ENCODE measurements around the gene CDCA3. TPM values are rescaled to one million over a fixed set of nuclear protein-coding genes. Genes with fewer than 3 reads are reported as not detected.

The CDCA3 gene
- total RNA-seq, 3 donors from 2014 or later, result 1.7 to 4.0 (median 3.1) TPM

GRCh38 chr12:6826734-6827436 is 24.2 kb downstream of the CDCA3 start:
- Mint-ChIP-seq H3K4me1 (ENCODE audit: low read depth) (peaks cover 18% of the 10 kb centered on the region), H3K9me3 (no peaks in the 10 kb centered on the region), H3K36me3 (ENCODE audit: insufficient read depth) (no peaks in the 10 kb centered on the region), H3K4me3 (peak overlapping the region; percentile 50), H3K27me3 (ENCODE audit: low read depth) (peaks cover 42% of the 10 kb centered on the region)
- ATAC-seq, result no peak
- no peak for DNase-seq

GRCh38 chr12:6826125-6826733 is 24.9 kb downstream of the CDCA3 start:
- H3K4me1 Mint-ChIP-seq (ENCODE audit: low read depth), result peaks cover 20% of the 10 kb centered on the region
- no peak for DNase-seq
- peaks cover 43% of the 10 kb centered on the region for H3K27me3 Mint-ChIP-seq (ENCODE audit: low read depth)
- no peaks in the 10 kb centered on the region for H3K9me3 Mint-ChIP-seq
- H3K4me3 Mint-ChIP-seq, result no peak overlapping the region
- ATAC-seq, result no peak
- no peaks in the 10 kb centered on the region for H3K36me3 Mint-ChIP-seq (ENCODE audit: insufficient read depth)

- DNase-seq (peak; percentile 84), ATAC-seq (peak; percentile 62 to 63)
- Mint-ChIP-seq H3K27me3 (ENCODE audit: low read depth) (peaks cover 40% of the 10 kb centered on the region), H3K36me3 (ENCODE audit: insufficient read depth) (no peaks in the 10 kb centered on the region), H3K9me3 (no peaks in the 10 kb centered on the region), H3K4me3 (no peak overlapping the region), H3K4me1 (ENCODE audit: low read depth) (peaks cover 27% of the 10 kb centered on the region)
These were observed 25.5 kb downstream of the CDCA3 start for GRCh38 chr12:6825398-6826124.

GRCh38 chr12:6824901-6825381 is 26.1 kb downstream of the CDCA3 start:
- Mint-ChIP-seq H3K4me3 (no peak overlapping the region), H3K27me3 (ENCODE audit: low read depth) (peaks cover 40% of the 10 kb centered on the region), H3K36me3 (ENCODE audit: insufficient read depth) (no peaks in the 10 kb centered on the region), H3K9me3 (no peaks in the 10 kb centered on the region), H3K4me1 (ENCODE audit: low read depth) (peaks cover 29% of the 10 kb centered on the region)
- DNase-seq, result no peak
- ATAC-seq, result no peak

GRCh38 chr12:6824085-6824775 is 26.9 kb downstream of the CDCA3 start:
- peaks cover 39% of the 10 kb centered on the region for H3K27me3 Mint-ChIP-seq (ENCODE audit: low read depth)
- H3K4me1 Mint-ChIP-seq (ENCODE audit: low read depth), result peaks cover 25% of the 10 kb centered on the region
- no peaks in the 10 kb centered on the region for H3K9me3 Mint-ChIP-seq
- no peak for DNase-seq
- no peaks in the 10 kb centered on the region for H3K36me3 Mint-ChIP-seq (ENCODE audit: insufficient read depth)
- H3K4me3 Mint-ChIP-seq, result no peak overlapping the region
- ATAC-seq, result no peak

GRCh38 chr12:6823182-6824084 is 27.7 kb downstream of the CDCA3 start:
- H3K4me3 Mint-ChIP-seq, result no peak overlapping the region

GRCh38 chr12:6822426-6823135 is 28.5 kb downstream of the CDCA3 start:
- H3K27me3 Mint-ChIP-seq (ENCODE audit: low read depth), result peaks cover 32% of the 10 kb centered on the region
- ATAC-seq, result no peak
- peaks cover 22% of the 10 kb centered on the region for H3K4me1 Mint-ChIP-seq (ENCODE audit: low read depth)
- DNase-seq, result no peak
- H3K36me3 Mint-ChIP-seq (ENCODE audit: insufficient read depth), result peaks cover 4% of the 10 kb centered on the region
- peak overlapping the region; percentile 33 for H3K4me3 Mint-ChIP-seq
- H3K9me3 Mint-ChIP-seq, result no peaks in the 10 kb centered on the region

More at GRCh38 chr12:6823182-6824084, 27.7 kb downstream of the CDCA3 start:
- no peak for ATAC-seq
- no peaks in the 10 kb centered on the region for H3K36me3 Mint-ChIP-seq (ENCODE audit: insufficient read depth)
- peaks cover 25% of the 10 kb centered on the region for H3K4me1 Mint-ChIP-seq (ENCODE audit: low read depth)
- DNase-seq, result no peak
- H3K9me3 Mint-ChIP-seq, result no peaks in the 10 kb centered on the region
- peaks cover 34% of the 10 kb centered on the region for H3K27me3 Mint-ChIP-seq (ENCODE audit: low read depth)

GRCh38 chr12:6821591-6822425 is 29.3 kb downstream of the CDCA3 start, which contains the start of gene GPR162:
GPR162 (plus strand) TSS chr12:6821821; CDS start chr12:6823899, 2,078 bp downstream.
- Mint-ChIP-seq H3K4me3 (peak within 1 kb of the TSS; percentile 62), H3K9me3 (no peaks in the 10 kb centered on the region), H3K4me1 (ENCODE audit: low read depth) (peaks cover 17% of the 10 kb centered on the region), H3K36me3 (ENCODE audit: insufficient read depth) (peaks cover 8% of the 10 kb centered on the region), H3K27me3 (ENCODE audit: low read depth) (peaks cover 27% of the 10 kb centered on the region)
- peak; percentile 18 to 20 for ATAC-seq
- no peak for DNase-seq

- Mint-ChIP-seq H3K36me3 (ENCODE audit: insufficient read depth) (peaks cover 17% of the 10 kb centered on the region), H3K9me3 (no peaks in the 10 kb centered on the region), H3K4me1 (ENCODE audit: low read depth) (peaks cover 14% of the 10 kb centered on the region), H3K27me3 (ENCODE audit: low read depth) (peaks cover 19% of the 10 kb centered on the region), H3K4me3 (no peak overlapping the region)
- no peak for DNase-seq
- no peak for ATAC-seq
These were observed 30.9 kb downstream of the CDCA3 start for GRCh38 chr12:6820166-6820565.

- ATAC-seq, result no peak
- Mint-ChIP-seq H3K27me3 (ENCODE audit: low read depth) (peaks cover 13% of the 10 kb centered on the region), H3K36me3 (ENCODE audit: insufficient read depth) (peaks cover 17% of the 10 kb centered on the region)
These were observed 31.7 kb downstream of the CDCA3 start for GRCh38 chr12:6819106-6820030.

GRCh38 chr12:6818645-6819044 is 32.4 kb downstream of the CDCA3 start:
- peaks cover 19% of the 10 kb centered on the region for H3K36me3 Mint-ChIP-seq (ENCODE audit: insufficient read depth)
- H3K4me1 Mint-ChIP-seq (ENCODE audit: low read depth), result peaks cover 14% of the 10 kb centered on the region
- no peak overlapping the region for H3K4me3 Mint-ChIP-seq
- DNase-seq (no peak), ATAC-seq (no peak)
- peaks cover 10% of the 10 kb centered on the region for H3K27me3 Mint-ChIP-seq (ENCODE audit: low read depth)
- H3K9me3 Mint-ChIP-seq, result no peaks in the 10 kb centered on the region

More at GRCh38 chr12:6819106-6820030, 31.7 kb downstream of the CDCA3 start:
- Mint-ChIP-seq H3K4me3 (no peak overlapping the region), H3K9me3 (no peaks in the 10 kb centered on the region), H3K4me1 (ENCODE audit: low read depth) (peaks cover 14% of the 10 kb centered on the region)
- no peak for DNase-seq
